Measurements from ENCODE around the gene CLIC1. TPM values are rescaled to one million over a fixed set of nuclear protein-coding genes. Genes with fewer than 3 reads are reported as not detected.

CLIC1 gene
- total RNA-seq, 1 experiment from 2014 or later: 914 TPM

GRCh38 chr6:31739639-31740396 is 3.5 kb upstream of the CLIC1 start, which contains the start of gene MSH5:
Gene MSH5, plus strand, starts transcription at chr6:31740005. Its CDS starts 462 bp downstream, at chr6:31740467.
- peak; percentile 99 for DNase-seq (ENCODE audit: low spot score)

GRCh38 chr6:31737991-31738979 is 2.0 kb upstream of the CLIC1 start:
- peak; percentile 96 for DNase-seq (ENCODE audit: low spot score)

- DNase-seq (ENCODE audit: low spot score): peak; percentile 82
Measured at GRCh38 chr6:31737315-31737990, 1.1 kb upstream of the CLIC1 start.

GRCh38 chr6:31736768-31737314 is 511 bp upstream of the CLIC1 start:
- DNase-seq (ENCODE audit: low spot score): no peak

- DNase-seq (ENCODE audit: low spot score): peak; percentile 55
Measured at GRCh38 chr6:31734821-31735406, 1.4 kb downstream of the CLIC1 start.

GRCh38 chr6:31734247-31734820 is 2.0 kb downstream of the CLIC1 start:
- DNase-seq (ENCODE audit: low spot score): no peak

GRCh38 chr6:31733734-31734133 is 2.6 kb downstream of the CLIC1 start:
- DNase-seq (ENCODE audit: low spot score): no peak

- DNase-seq (ENCODE audit: low spot score): no peak
Measured at GRCh38 chr6:31732029-31732428, 4.3 kb downstream of the CLIC1 start.

- DNase-seq (ENCODE audit: low spot score): peak; percentile 29
Measured at GRCh38 chr6:31730631-31731086, 5.7 kb downstream of the CLIC1 start.

- DNase-seq (ENCODE audit: low spot score): peak; percentile 95
Measured at GRCh38 chr6:31729979-31730630, 6.2 kb downstream of the CLIC1 start.

GRCh38 chr6:31729515-31729978 is 6.8 kb downstream of the CLIC1 start:
- DNase-seq (ENCODE audit: low spot score): peak; percentile 95

GRCh38 chr6:31728767-31729514 is 7.4 kb downstream of the CLIC1 start, which contains the start of gene DDAH2:
Gene DDAH2, minus strand, starts transcription at chr6:31729299. Its CDS starts 138 bp downstream, at chr6:31729161.
- no peak for DNase-seq (ENCODE audit: low spot score)

GRCh38 chr6:31727717-31728671 is 8.3 kb downstream of the CLIC1 start:
- no peak for DNase-seq (ENCODE audit: low spot score)

GRCh38 chr6:31727034-31727716 is 9.2 kb downstream of the CLIC1 start:
- no peak for DNase-seq (ENCODE audit: low spot score)

- no peak for DNase-seq (ENCODE audit: low spot score)
Measured at GRCh38 chr6:31725502-31726350, 10.6 kb downstream of the CLIC1 start.

- no peak for DNase-seq (ENCODE audit: low spot score)
Measured at GRCh38 chr6:31723980-31724691, 12.2 kb downstream of the CLIC1 start.

All from HT-29 (cell line).